T47D (cell line): ENCODE data around the gene CNBP.
"Not testable (repeated sequence)": the region's sequence is repeated elsewhere in the genome, so short reads cannot be mapped to it uniquely, and the experiment has no call there.

ENCODE experiments used
- DNase-seq, 2 experiments: peaks; one replicate each; pipeline versions ENCODE4 v3.0.0 to v3.0.0-alpha.2; 2011 to 2012; ENCODE audit warnings: low read depth in 1 of 2, low spot score in 1 of 2
- JUND ChIP-seq: IDR thresholded peaks from 2 replicates; pipeline ENCODE4 v1.6.1; 2012; ENCODE audit warnings: low read depth
- in situ Hi-C: cut with HindIII; loops from 2 replicates; pipeline ENCODE4 v1.10.0; 2016; ENCODE audit warnings: low sequenced_read_pairs, low pct_unique_long_range_greater_than_20kb

Gene CNBP

GRCh38 chr3:129205109-129205832, 21.6 kb upstream of the CNBP start:
- TF ChIP-seq JUND, result no peak
- DNase-seq, result peak in 1 of 2 experiments; percentile 83
- in situ Hi-C loops, result no loop called here

DNA sequence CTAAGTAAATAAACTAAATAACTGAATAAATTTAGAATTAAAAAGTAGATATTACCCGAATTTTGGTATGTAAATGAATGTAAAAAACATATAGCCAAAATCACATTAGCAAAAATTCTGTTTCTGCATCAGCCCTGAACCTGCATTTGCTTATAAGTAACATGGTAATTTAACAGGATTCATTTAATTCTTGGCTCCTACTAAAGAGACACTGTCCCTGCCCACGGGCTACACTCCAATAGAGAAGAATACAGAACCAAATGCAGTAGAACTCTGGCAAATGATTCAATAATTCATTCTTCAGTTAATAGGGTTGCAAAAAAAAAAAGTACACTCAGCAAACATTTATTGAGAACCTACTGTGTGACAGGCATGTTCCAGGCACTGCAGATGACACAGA, 20.8 kb upstream of the CNBP start:
- in situ Hi-C loops, result no loop called here
- no peak for TF ChIP-seq JUND
- no peak for DNase-seq

DNA sequence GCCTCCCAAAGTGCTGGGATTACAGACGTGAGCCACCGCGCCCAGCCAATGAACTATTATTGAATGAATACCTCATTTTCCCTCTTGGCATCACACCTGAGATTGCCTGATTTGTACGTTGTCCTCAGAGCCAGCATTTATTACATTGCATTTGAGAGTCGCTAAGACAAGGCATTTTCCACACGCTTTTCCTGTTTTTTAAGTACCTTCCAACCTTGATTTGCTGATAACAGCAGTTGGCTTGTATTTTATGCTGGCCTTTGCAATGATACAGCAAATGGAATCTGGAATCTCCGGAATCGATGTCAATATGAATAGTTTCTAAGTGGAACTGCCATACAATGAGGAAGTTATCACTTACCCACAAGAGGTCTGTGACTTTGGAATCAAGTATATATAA, 15.7 kb upstream of the CNBP start:
- in situ Hi-C loops, result no loop called here
- DNase-seq, result no peak
- TF ChIP-seq JUND, result no peak

DNA sequence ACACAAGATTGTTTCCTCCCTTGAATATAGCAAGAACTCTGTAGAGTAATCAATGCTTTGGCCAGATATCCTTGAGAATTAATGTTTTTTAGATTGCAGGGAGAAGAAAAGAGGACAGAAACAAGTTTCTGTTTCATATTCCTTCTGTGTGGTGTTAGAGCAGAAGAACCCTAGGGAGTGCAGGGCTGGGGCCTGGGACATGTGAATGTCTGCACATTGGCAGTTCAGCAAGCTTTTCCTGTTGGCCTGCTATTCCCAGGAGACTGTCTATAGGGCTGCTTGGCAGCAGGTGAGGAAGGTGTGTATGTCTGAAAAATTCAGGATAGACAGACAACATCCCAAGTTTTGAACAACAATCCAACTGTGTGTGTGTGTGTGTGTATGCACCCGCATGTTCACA, 13.6 kb upstream of the CNBP start:
- in situ Hi-C loops, result no loop called here
- TF ChIP-seq JUND, result no peak

DNA sequence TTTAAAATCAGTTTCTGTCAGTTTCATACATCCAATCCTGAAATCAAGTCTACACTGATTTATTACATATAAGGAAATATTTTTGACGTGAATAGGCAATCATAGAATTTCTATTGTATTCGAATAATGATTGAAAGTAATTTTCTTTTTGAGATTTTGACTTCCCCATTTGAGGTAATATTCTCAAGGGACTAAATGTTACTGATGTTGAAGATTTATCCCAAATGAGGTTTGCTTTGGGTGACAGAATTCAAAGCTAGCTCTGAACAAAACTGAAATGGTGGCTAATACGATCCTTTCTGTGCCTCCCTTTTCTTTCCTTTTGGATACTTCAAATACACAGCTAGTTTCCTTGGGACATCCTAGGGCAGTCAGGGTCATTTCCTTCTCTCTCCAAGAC, 12.9 kb upstream of the CNBP start:
- TF ChIP-seq JUND, result no peak
- in situ Hi-C loops, result no loop called here
- no peak for DNase-seq

More for the DNA sequence above, 13.6 kb upstream of the CNBP start:
- peak; percentile 53 to 89 for DNase-seq

- in situ Hi-C loops, result no loop called here
- TF ChIP-seq JUND, result no peak
- no peak for DNase-seq
Observed at GRCh38 chr3:129195731-129196256, 12.1 kb upstream of the CNBP start.

- DNase-seq, in situ Hi-C loops: not testable (repeated sequence)
Observed at GRCh38 chr3:129189793-129190192, 6.1 kb upstream of the CNBP start.

DNA sequence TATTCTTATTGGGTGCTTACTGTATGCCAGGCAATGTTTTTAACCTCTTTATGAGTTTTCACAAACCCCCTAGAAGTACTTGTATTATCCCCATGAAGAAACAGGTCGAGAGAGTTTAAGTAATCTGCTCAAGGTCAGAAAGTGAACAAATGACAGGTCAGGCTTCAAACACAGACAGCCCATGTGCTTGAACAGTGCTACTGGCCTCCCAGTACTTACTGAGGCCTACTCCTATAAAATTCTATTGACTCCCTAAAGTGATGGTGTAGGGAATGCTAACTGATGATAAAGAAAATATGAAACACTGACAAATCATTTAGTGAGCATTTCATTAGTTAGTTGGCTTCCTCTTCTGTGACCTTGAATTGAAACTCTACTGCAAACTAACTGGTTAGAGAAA, 4.2 kb upstream of the CNBP start:
- no peak for TF ChIP-seq JUND
- no peak for DNase-seq
- in situ Hi-C loops, result no loop called here

- in situ Hi-C loops, result no loop called here
- TF ChIP-seq JUND, result no peak
- DNase-seq, result no peak
Observed at GRCh38 chr3:129185783-129186182, 2.1 kb upstream of the CNBP start.

DNA sequence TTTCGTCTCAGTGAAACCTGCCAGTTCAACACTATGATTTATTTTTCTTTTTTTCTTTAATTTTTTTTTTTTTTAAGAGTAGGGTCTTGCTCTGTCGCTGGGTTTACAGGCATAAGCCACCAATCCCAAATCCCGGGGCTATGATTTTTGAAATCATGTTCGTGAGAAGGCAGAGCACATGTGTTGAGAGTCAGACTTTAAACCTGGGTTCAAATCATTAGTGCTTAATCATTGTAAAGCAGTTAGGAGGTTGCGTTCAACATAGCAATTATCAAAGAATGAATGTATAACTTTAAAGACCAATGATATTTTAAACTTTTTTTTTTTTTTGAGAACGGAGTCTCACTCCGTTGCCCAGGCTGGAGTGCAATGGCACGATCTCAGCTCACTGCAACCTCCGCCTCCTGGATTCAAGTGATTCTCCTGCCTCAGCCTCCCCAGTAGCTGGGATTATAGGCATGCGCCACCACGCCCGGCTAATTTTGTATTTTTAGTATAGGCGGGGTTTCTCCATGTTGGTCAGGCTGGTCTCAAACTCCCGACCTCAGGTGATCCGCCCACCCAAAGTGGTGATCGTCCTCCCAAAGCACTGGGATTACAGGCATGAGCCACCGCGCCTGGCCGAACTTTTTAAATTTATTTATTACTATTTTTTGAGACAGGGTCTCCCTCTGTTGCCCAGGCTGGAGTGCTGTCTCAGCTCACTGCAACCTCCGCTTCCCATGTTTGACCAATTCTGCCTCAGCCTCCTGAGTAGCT, 1.3 kb upstream of the CNBP start:
- DNase-seq, in situ Hi-C loops: not testable (repeated sequence)

DNA sequence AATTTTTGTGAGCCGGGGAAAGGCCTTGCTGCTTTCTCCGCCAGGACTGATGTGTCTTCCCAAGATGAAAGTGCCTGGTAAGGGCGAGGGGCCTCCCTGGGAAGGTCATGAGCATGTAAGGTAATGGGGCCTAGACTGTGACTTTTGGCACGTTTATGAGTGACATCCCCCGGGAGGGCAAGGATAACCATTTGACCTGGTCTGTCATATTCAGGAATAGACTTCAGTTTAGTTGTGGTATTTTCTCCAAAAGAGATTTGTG, 631 bp upstream of the CNBP start:
- no peak for DNase-seq
- in situ Hi-C loops, result no loop called here
- TF ChIP-seq JUND, result no peak

GRCh38 chr3:129182390-129183185, 1.1 kb downstream of the CNBP start:
- no peak for DNase-seq

DNA sequence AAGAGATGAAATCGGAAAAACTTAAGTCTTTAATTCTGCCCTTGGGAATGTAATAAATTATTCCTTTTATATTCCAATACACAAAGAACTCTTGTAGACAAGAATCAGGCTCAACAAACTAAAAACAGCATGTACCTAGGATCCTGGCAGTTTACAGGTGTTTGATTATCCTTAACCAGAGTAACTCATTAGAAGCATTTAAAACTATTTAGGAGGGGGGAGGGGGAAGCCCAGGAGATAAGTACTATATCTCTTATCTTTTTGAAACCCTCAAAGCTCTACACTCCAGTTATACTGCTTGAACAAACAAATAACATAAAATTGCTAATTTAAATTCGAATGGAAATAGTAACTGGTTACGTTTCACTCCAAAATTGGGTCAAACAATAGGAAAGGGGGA, 1.9 kb downstream of the CNBP start:
- in situ Hi-C loops, result no loop called here
- no peak for DNase-seq
- no peak for TF ChIP-seq JUND

More at GRCh38 chr3:129182390-129183185, 1.1 kb downstream of the CNBP start:
- no peak for TF ChIP-seq JUND
- in situ Hi-C loops, result no loop called here
